SK-N-SH (cell line): ENCODE measurements around the gene CUEDC1. TPM values are rescaled to one million over a fixed set of nuclear protein-coding genes. Genes with fewer than 3 reads are reported as not detected.

ENCODE experiments used
- CTCF ChIA-PET: fragments of 300-600, 350-600 bp; formaldehyde crosslinking; extraction: SDS; loops from one replicate; lab custom pipeline; 2021; lab: Yijun Ruan, JAX
- POLR2A ChIA-PET: fragments of 350-600 bp; sonication (Branson Sonifier 250); formaldehyde crosslinking; extraction: SDS; loops from one replicate; lab custom pipeline; 2020; ENCODE audit warnings: antibody characterized with exemption, inconsistent platforms; lab: Yijun Ruan, JAX
- DNase-seq: peaks from one replicate; pipeline ENCODE4 v3.0.0; 2012
- H2AFZ ChIP-seq: fragments of 200-600 bp; sonication (generic); 2 replicates; pipeline ENCODE4 v1.8.1; 2016; ENCODE audit warnings: antibody characterized with exemption, mild to moderate bottlenecking, low read depth
- H3F3A ChIP-seq: fragments of 200-600 bp; sonication (generic); replicated peaks from 2 replicates; pipeline ENCODE3; 2016; ENCODE audit warnings: antibody characterized with exemption, mild to moderate bottlenecking; ENCODE audit not compliant: insufficient read depth
- H3K27ac ChIP-seq, 2 experiments: fragments of 200-500 bp in 1 of 2; fragments of 200-600 bp in 1 of 2; sonication (Bioruptor generic) in 1 of 2; sonication (generic), shearing (Covaris generic) in 1 of 2; 2 replicates each; pipeline versions ENCODE4 v1.5.1 to v1.6.1; 2014 to 2016; ENCODE audit warnings: low read depth in 2 of 2, inconsistent platforms in 1 of 2, low read length in 1 of 2, mild to moderate bottlenecking in 1 of 2, mixed read lengths in 1 of 2
- H3K27me3 ChIP-seq: fragments of 200-600 bp; sonication (generic), shearing (Covaris generic); 2 replicates; pipeline ENCODE4 v1.6.1; 2016; ENCODE audit warnings: mixed run types; ENCODE audit not compliant: insufficient read depth
- H3K36me3 ChIP-seq, 2 experiments: fragments of 200-500 bp in 1 of 2; fragments of 200-600 bp in 1 of 2; sonication (Bioruptor generic) in 1 of 2; sonication (generic) in 1 of 2; replicated peaks in 1 of 2; 2 replicates each; pipeline versions ENCODE3 to v1.5.1; 2014 to 2016; ENCODE audit warnings: low read length in 1 of 2, mild to moderate bottlenecking in 1 of 2; ENCODE audit not compliant: insufficient read depth in 2 of 2, control insufficient read depth in 1 of 2
- H3K4me1 ChIP-seq, 2 experiments: fragments of 200-500 bp in 1 of 2; fragments of 200-600 bp in 1 of 2; sonication (Bioruptor generic) in 1 of 2; sonication (generic), shearing (Covaris generic) in 1 of 2; 2 replicates each; pipeline versions ENCODE4 v1.5.1 to v1.6.1; 2014 to 2016; ENCODE audit warnings: low read depth in 1 of 2, low read length in 1 of 2, mixed run types in 1 of 2; ENCODE audit not compliant: insufficient read depth in 2 of 2, control insufficient read depth in 1 of 2
- H3K4me2 ChIP-seq: fragments of 200-600 bp; sonication (generic), shearing (Covaris generic); 2 replicates; pipeline ENCODE4 v1.6.1; 2017; ENCODE audit warnings: mixed run types
- H3K4me3 ChIP-seq, 2 experiments: fragments of 200-500 bp in 1 of 2; fragments of 200-600 bp in 1 of 2; sonication (Bioruptor generic) in 1 of 2; sonication (generic), shearing (Covaris generic) in 1 of 2; 2 replicates each; pipeline versions ENCODE4 v1.5.1 to v1.8.1; 2014 to 2016; ENCODE audit warnings: low read depth in 2 of 2, inconsistent platforms in 1 of 2, low read length in 1 of 2, mild to moderate bottlenecking in 1 of 2, mixed read lengths in 1 of 2, moderate library complexity in 1 of 2
- H3K79me2 ChIP-seq: fragments of 200-600 bp; sonication (generic); 2 replicates; pipeline ENCODE4 v1.8.1; 2017; ENCODE audit warnings: mild to moderate bottlenecking; ENCODE audit not compliant: insufficient read depth
- H3K9ac ChIP-seq: fragments of 200-600 bp; sonication (generic); 2 replicates; pipeline ENCODE4 v1.6.1; 2017; ENCODE audit warnings: mixed run types
- H3K9me2 ChIP-seq: fragments of 200-600 bp; sonication (generic); 2 replicates; pipeline ENCODE4 v1.6.1; 2017; ENCODE audit warnings: mixed run types
- H3K9me3 ChIP-seq: fragments of 200-600 bp; sonication (generic); 2 replicates; pipeline ENCODE4 v1.6.1; 2017; ENCODE audit warnings: mixed run types, mild to moderate bottlenecking, moderate library complexity
- H4K20me1 ChIP-seq: fragments of 200-600 bp; sonication (generic); 2 replicates; pipeline ENCODE4 v1.6.1; 2017; ENCODE audit warnings: mild to moderate bottlenecking, mixed run types; ENCODE audit not compliant: insufficient read depth
- CTCF ChIP-seq: fragments of 200-600 bp; sonication (generic); IDR thresholded peaks from 2 replicates; pipeline ENCODE4 v1.6.1; 2017; ENCODE audit warnings: antibody characterized with exemption, mild to moderate bottlenecking, moderate library complexity
- ELF1 ChIP-seq: IDR thresholded peaks from 2 replicates; pipeline ENCODE4 v1.4.0; 2012
- EZH2phosphoT487 ChIP-seq: fragments of 200-600 bp; sonication (generic); IDR thresholded peaks from 2 replicates; pipeline ENCODE4 v1.6.1; 2017; ENCODE audit warnings: low read depth, mixed run types, mild to moderate bottlenecking, antibody characterized with exemption, moderate library complexity, borderline replicate concordance
- FOXJ3 ChIP-seq: sonication (generic); formaldehyde crosslinking; IDR thresholded peaks from 2 replicates; pipeline ENCODE4 v1.5.1; 2020; ENCODE audit warnings: mild to moderate bottlenecking, missing genetic modification reagents
- GABPA ChIP-seq: IDR thresholded peaks from 2 replicates; pipeline ENCODE4 v1.4.0; 2012; ENCODE audit warnings: low read depth, mild to moderate bottlenecking
- MAX ChIP-seq: IDR thresholded peaks from 2 replicates; pipeline ENCODE4 v1.4.0; 2012; ENCODE audit warnings: low read depth
- MEF2A ChIP-seq: IDR thresholded peaks from 2 replicates; pipeline ENCODE4 v1.4.0; 2012; ENCODE audit warnings: low read depth, borderline replicate concordance
- MXI1 ChIP-seq: IDR thresholded peaks from 2 replicates; pipeline ENCODE4 v1.6.1; 2012; ENCODE audit warnings: mild to moderate bottlenecking, low read depth, low read length, improper control_type of control experiment
- NFIC ChIP-seq: IDR thresholded peaks from 2 replicates; pipeline ENCODE4 v1.4.0; 2012; ENCODE audit warnings: borderline replicate concordance
- NRF1 ChIP-seq: IDR thresholded peaks from 2 replicates; pipeline ENCODE4 v1.6.1; 2012; ENCODE audit warnings: low read depth, mild to moderate bottlenecking, low read length
- PBX3 ChIP-seq: IDR thresholded peaks from 2 replicates; pipeline ENCODE4; 2012
- POLR2AphosphoS5 ChIP-seq: IDR thresholded peaks from 2 replicates; pipeline ENCODE4 v1.6.1; 2012; ENCODE audit warnings: low read depth, low read length
- RFX5 ChIP-seq: IDR thresholded peaks from 2 replicates; pipeline ENCODE4 v1.6.1; 2012; ENCODE audit warnings: mild to moderate bottlenecking, improper control_type of control experiment, low read length
- RXRA ChIP-seq: IDR thresholded peaks from 2 replicates; pipeline ENCODE4 v1.4.0; 2012; ENCODE audit warnings: low read depth, mild to moderate bottlenecking, borderline replicate concordance
- SIN3A ChIP-seq: IDR thresholded peaks from 2 replicates; pipeline ENCODE4 v1.6.1; 2012; ENCODE audit warnings: low read depth, mild to moderate bottlenecking, low read length, moderate library complexity, borderline replicate concordance
- TAF1 ChIP-seq: IDR thresholded peaks from 2 replicates; pipeline ENCODE4 v1.6.1; 2012; ENCODE audit warnings: low read depth, mild to moderate bottlenecking, low read length, moderate library complexity, borderline replicate concordance
- TCF12 ChIP-seq: IDR thresholded peaks from 2 replicates; pipeline ENCODE4 v1.4.0; 2012
- ZBTB33 ChIP-seq: IDR thresholded peaks from 2 replicates; pipeline ENCODE4 v1.4.0; 2012; ENCODE audit warnings: low read depth, borderline replicate concordance
- WGBS: methylation state at CpG from one replicate; pipeline ENCODE4 v1.1.6; 2017; ENCODE audit warnings: low lambda C conversion rate; 5-methylcytosine and 5-hydroxymethylcytosine counted together
- polyA plus RNA-seq, 3 experiments: library from polyadenylated mRNA; depleted of rRNA; stranded (reverse); fragments of >200 nt; gene quantifications; 2 replicates each; pipeline ENCODE4 v1.2.3, GENCODE V29; 2012

CUEDC1 gene
- polyA plus RNA-seq, 1 of the 3 experiments (the other 2 are of a cell fraction): 58.9 TPM

GRCh38 chr17:57968456-57968855 is 13.2 kb upstream of the CUEDC1 start:
- no peak overlapping the region for H3K27ac ChIP-seq
- H3K27me3 ChIP-seq: no peaks in the 10 kb centered on the region
- H4K20me1 ChIP-seq: no peaks in the 10 kb centered on the region
- H3K4me1 ChIP-seq: peaks cover 13 to 25% of the 10 kb centered on the region in 2 experiments; a peak in 2 of 4 replicates
- H3K9me3 ChIP-seq: no peaks in the 10 kb centered on the region
- H3K9ac ChIP-seq: no peak overlapping the region
- H3K4me3 ChIP-seq: no peak overlapping the region
- H3K4me2 ChIP-seq: no peak overlapping the region
- ChIA-PET CTCF (interaction anchor here (1.0 to 5.9 kb wide), 5 partner anchors 14 to 110 kb away, joined by 3 to 43 read pairs (median 9); partner anchors contain the start of gene CUEDC1), POLR2A (no interaction called here)
- WGBS: 61% methylated on average over 1 of the region's 1 CpG
- TF ChIP-seq TCF12 (no peak), NRF1 (no peak), FOXJ3 (CRISPR knock-in tag) (no peak), CTCF (no peak), EZH2phosphoT487 (no peak), TAF1 (no peak), RFX5 (no peak), MEF2A (no peak), POLR2AphosphoS5 (no peak), ZBTB33 (no peak), ELF1 (no peak), GABPA (no peak), MXI1 (no peak), MAX (no peak), RXRA (no peak), PBX3 (no peak), NFIC (no peak), SIN3A (no peak)
- no peak overlapping the region for H2AFZ ChIP-seq
- H3K36me3 ChIP-seq: peaks cover 14 to 15% of the 10 kb centered on the region in 2 experiments
- peaks cover 23% of the 10 kb centered on the region for H3F3A ChIP-seq
- H3K9me2 ChIP-seq: no peaks in the 10 kb centered on the region
- no peak for DNase-seq
- no peaks in the 10 kb centered on the region for H3K79me2 ChIP-seq
